ENCODE data around the gene MAGEF1.

MAGEF1 gene

DNA sequence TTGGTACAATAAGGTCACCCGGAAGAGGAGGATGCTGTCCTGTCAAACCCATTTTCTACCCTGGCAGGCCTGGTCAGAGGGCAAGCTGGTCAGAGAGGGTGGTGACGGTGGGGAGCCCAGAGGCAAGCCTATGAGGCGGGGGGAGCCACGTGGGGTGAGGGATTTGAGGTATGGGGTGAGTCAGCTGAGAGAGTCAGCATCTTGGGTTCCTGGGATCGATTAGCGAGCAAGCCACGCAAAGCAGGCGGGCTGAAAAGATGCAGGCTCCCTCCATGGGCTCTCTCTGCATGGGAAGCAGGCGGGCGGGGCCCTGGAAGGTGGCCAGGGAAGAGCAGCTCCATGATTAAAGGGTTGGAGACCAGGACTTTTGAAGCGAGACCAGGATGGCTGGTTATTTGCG lies 48.1 kb downstream of the MAGEF1 start:
- DNase-seq, result no peak

DNA sequence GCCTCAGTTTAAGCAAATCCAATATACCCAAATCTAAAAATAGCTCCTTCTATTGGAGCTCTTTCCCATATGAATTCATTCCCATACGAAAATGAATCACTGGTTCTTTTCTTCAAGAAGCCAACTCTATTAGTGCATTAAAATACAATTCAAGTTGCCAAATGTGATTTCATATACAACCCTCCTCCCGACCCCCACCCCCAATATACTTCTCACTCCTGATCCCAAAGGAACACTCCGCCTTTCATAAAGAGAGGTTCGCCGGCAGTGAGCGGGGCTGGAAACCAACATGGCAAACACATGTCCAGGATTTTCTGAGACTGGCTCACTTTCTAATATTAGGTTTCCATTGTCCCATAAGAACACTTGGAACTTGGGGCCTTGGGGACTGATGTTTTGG lies 48.5 kb downstream of the MAGEF1 start:
- no peak for DNase-seq

DNA sequence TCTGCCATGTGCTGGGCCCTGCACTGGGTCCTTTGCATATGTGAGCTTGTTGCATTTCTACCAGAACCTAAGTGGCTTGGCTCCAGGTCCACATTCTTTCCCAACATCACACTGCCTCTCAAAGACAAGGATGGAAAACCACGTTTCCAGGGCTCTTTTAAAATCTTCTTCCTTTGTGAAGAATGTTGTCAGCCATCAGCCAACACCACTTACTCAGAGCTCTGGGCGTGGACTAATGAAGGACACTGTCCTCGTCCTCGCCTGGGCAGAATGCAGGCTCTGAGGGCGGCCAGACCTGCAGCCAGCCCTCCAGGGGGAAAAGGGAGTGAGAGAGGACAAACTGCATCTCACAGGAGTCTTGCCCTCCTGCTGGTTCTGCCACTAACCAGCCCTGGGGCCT lies 49.7 kb downstream of the MAGEF1 start:
- no peak for DNase-seq

DNA sequence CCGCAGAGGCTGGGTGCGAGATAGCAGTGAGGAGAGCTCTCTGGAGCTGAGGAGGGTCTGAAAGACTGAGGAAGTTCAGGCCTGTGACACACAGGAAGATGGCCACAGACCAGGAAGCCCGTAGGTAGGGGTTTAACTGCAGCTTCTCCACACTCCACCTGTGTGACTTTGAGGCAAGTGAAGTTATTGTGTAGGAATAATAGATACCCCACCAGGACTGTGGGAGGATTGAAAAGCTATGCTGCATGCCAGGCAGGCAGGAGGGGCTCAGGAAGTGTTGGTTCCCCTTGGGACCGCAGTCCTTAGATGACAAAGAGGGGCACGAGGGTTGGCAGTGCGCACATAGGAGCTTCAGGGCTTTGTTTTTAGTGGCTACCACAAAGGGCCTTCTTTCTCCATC lies 50.9 kb downstream of the MAGEF1 start:
- DNase-seq, result no peak
